OCI-M1 (cell line): Measurements from ENCODE around the gene DYNLT2.

Experiments
- DNase-seq: peaks from one replicate; lab custom pipeline; 2025; lab: John Stamatoyannopoulos, UW

Gene DYNLT2

GRCh38 chr6:169701311-169701953 is 49.9 kb downstream of the DYNLT2 start:
- DNase-seq, result peak; percentile 49

GRCh38 chr6:169700296-169700695 is 51.1 kb downstream of the DYNLT2 start:
- DNase-seq, result peak; percentile 6

- DNase-seq, result peak; percentile 4
Measured at GRCh38 chr6:169697115-169697514, 54.3 kb downstream of the DYNLT2 start.

GRCh38 chr6:169695131-169695530 is 56.2 kb downstream of the DYNLT2 start:
- DNase-seq, result no peak

GRCh38 chr6:169692516-169692915 is 58.9 kb downstream of the DYNLT2 start:
- DNase-seq, result no peak

GRCh38 chr6:169691260-169691659 is 60.1 kb downstream of the DYNLT2 start:
- DNase-seq, result no peak
